Neural crest cell (in vitro differentiated cells): ENCODE data around the gene FAM240B. TPM values are rescaled to one million over a fixed set of nuclear protein-coding genes. Genes with fewer than 3 reads are reported as not detected.

Experiments
- DNase-seq: peaks from one replicate; pipeline ENCODE4 v3.0.0; 2021; ENCODE audit warnings: low read depth, mixed read lengths, low spot score
- H3K27ac Mint-ChIP-seq: one replicate; pipeline ENCODE4 v1.8.0; 2021; ENCODE audit warnings: mild to moderate bottlenecking, mixed read lengths; ENCODE audit not compliant: unreplicated experiment
- H3K27me3 Mint-ChIP-seq: 2 replicates; pipeline ENCODE4 v1.8.0; 2021; ENCODE audit warnings: low read depth, mild to moderate bottlenecking, mixed read lengths
- H3K36me3 Mint-ChIP-seq: 2 replicates; pipeline ENCODE4 v1.8.0; 2021; ENCODE audit warnings: low read depth, mild to moderate bottlenecking, mixed read lengths
- H3K4me1 Mint-ChIP-seq: 2 replicates; pipeline ENCODE4 v1.8.0; 2021; ENCODE audit warnings: mixed read lengths
- H3K4me3 Mint-ChIP-seq: one replicate; pipeline ENCODE4 v1.8.0; 2021; ENCODE audit warnings: mild to moderate bottlenecking, mixed read lengths
- H3K9me3 Mint-ChIP-seq: 2 replicates; pipeline ENCODE4 v1.8.0; 2021; ENCODE audit warnings: mixed read lengths
- total RNA-seq: library from RNA; stranded (reverse); gene quantifications from 2 replicates; pipeline ENCODE4 v1.2.1, GENCODE V29; 2021
- TF ChIP-seq, protein P1 (sequence below): fragments of 200-600 bp; sonication (generic); conservative IDR thresholded peaks from 2 replicates; pipeline ENCODE4 v1.5.0; 2021; ENCODE audit warnings: antibody characterized with exemption, mild to moderate bottlenecking

FAM240B gene
- total RNA-seq, 1 donor from 2014 or later: not detected

DNA sequence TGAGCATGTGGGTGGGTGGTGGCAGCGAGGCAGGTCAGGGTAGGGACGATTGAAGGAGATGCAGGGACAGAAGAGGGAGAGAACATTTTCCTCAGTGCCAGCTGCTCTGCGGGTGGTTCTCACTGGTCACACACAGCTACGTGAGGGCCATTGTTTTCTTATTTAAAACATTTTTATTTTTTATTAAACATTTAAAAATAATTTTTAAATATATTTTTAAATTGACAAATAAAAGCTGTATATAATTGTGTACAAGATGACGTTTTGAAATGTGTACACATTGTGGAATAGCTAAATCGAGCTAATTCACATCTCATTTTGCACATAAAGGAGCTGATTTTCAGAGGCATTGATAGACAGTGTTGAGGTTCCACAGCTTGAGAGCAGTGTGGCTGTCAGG lies 14.0 kb downstream of the FAM240B start:
- Mint-ChIP-seq H3K27me3 (peaks cover 2% of the 10 kb centered on the region), H3K9me3 (peaks cover 4% of the 10 kb centered on the region), H3K36me3 (no peaks in the 10 kb centered on the region), H3K4me3 (no peak overlapping the region), H3K4me1 (no peaks in the 10 kb centered on the region), H3K27ac (no peak overlapping the region)
- TF ChIP-seq, protein P1, sequence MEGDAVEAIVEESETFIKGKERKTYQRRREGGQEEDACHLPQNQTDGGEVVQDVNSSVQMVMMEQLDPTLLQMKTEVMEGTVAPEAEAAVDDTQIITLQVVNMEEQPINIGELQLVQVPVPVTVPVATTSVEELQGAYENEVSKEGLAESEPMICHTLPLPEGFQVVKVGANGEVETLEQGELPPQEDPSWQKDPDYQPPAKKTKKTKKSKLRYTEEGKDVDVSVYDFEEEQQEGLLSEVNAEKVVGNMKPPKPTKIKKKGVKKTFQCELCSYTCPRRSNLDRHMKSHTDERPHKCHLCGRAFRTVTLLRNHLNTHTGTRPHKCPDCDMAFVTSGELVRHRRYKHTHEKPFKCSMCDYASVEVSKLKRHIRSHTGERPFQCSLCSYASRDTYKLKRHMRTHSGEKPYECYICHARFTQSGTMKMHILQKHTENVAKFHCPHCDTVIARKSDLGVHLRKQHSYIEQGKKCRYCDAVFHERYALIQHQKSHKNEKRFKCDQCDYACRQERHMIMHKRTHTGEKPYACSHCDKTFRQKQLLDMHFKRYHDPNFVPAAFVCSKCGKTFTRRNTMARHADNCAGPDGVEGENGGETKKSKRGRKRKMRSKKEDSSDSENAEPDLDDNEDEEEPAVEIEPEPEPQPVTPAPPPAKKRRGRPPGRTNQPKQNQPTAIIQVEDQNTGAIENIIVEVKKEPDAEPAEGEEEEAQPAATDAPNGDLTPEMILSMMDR: no peak
- DNase-seq: no peak

DNA sequence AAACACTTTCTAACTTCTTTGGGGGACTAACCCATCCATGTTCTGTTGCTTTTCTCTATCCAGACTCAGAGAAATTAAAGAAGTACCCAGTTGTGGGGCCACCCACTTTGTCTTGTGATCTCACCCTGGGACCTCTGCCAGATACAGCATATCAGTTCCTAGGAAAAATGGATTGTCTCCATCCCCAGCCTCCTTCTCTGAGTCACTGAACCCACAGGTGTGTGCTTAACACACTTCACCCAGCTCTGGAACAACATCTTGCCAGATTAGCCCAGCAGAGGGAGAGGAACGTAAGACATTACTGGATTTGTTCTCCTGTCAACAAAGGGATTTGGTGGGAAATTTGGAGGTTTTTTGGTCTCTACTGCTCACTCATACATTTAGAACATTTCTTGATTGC lies 19.2 kb downstream of the FAM240B start:
- no peak for DNase-seq
- H3K27ac Mint-ChIP-seq: no peak overlapping the region
- no peak overlapping the region for H3K4me3 Mint-ChIP-seq
- no peaks in the 10 kb centered on the region for H3K27me3 Mint-ChIP-seq
- TF ChIP-seq, protein P1: no peak
- H3K36me3 Mint-ChIP-seq: no peaks in the 10 kb centered on the region
- H3K4me1 Mint-ChIP-seq: no peaks in the 10 kb centered on the region
- peaks cover 4% of the 10 kb centered on the region for H3K9me3 Mint-ChIP-seq

DNA sequence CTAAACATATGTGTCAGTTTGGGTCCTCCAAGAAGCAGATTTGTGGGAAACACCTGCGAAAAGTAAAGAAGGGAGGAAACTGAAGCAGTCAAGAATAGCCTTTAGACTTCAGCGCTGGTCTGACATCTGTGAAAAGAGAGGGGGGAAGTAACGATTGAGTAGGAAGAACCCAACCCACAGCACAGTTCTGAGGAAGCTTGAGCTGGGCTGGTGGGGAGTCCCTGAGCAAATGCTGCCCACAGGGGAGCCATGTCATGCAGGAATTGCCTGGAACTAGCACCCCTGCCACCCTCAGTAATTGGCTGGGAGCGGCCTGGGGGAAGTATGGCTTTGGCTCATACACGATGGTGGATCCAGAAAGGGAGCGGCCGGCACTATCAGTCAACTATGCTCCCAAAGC lies 20.6 kb downstream of the FAM240B start:
- H3K36me3 Mint-ChIP-seq: no peaks in the 10 kb centered on the region
- peaks cover 4% of the 10 kb centered on the region for H3K9me3 Mint-ChIP-seq
- H3K4me1 Mint-ChIP-seq: no peaks in the 10 kb centered on the region
- H3K27me3 Mint-ChIP-seq: no peaks in the 10 kb centered on the region
- H3K27ac Mint-ChIP-seq: no peak overlapping the region
- H3K4me3 Mint-ChIP-seq: no peak overlapping the region
- TF ChIP-seq, protein P1: no peak
- DNase-seq: no peak

DNA sequence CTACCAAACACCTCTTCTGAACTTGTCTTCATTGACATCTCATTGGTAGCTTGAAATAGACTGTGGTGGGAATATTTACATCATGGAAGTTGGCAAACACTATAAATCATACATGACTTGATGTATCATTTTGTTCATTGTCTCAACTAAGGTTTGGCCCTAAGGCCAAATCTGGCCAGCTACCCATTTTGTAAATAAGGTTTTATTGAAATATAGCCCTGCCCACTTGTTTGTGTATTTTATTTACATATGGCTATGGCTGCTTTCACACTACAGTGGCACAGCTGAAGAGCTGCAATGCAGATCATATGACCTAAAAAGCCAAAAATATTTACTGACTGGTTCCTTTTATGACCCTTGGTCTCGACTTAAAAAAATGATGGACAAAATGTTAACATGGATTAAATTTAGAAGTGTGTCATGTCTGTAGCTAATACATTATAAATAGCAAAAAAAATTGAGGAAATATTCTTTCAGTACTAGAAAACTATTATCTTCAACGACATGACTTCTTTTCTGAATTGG lies 22.1 kb downstream of the FAM240B start:
- TF ChIP-seq, protein P1: no peak
- Mint-ChIP-seq H3K27ac (no peak overlapping the region), H3K9me3 (no peaks in the 10 kb centered on the region), H3K27me3 (no peaks in the 10 kb centered on the region), H3K36me3 (no peaks in the 10 kb centered on the region), H3K4me3 (no peak overlapping the region), H3K4me1 (peaks cover 2% of the 10 kb centered on the region)
- DNase-seq: no peak

DNA sequence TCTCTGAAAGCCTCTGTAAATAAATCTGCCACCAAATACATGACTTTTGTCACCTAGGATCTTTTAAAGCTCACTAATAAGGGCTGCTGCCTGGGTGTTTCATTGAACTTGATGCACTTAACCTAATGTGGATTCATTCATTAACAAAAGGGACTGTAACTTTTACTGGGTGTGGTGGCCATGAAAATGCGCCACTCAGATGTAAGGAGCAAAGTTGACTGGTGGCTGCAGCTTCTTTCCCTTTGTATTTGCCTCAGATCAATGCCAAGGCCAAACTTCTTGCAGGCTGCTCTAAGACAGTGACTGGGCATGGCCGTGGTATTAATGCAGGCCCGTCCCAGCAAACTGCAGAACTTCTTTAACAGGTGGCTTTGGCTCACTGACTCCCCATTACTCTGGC lies 22.9 kb downstream of the FAM240B start:
- TF ChIP-seq, protein P1: no peak

More for the DNA sequence above, 22.9 kb downstream of the FAM240B start:
- H3K4me1 Mint-ChIP-seq: peaks cover 4% of the 10 kb centered on the region
- H3K4me3 Mint-ChIP-seq: no peak overlapping the region
- no peaks in the 10 kb centered on the region for H3K27me3 Mint-ChIP-seq
- DNase-seq: no peak
- H3K9me3 Mint-ChIP-seq: no peaks in the 10 kb centered on the region
- H3K27ac Mint-ChIP-seq: no peak overlapping the region
- H3K36me3 Mint-ChIP-seq: no peaks in the 10 kb centered on the region
